GM06990 (cell line): Measurements from ENCODE around the gene ACAD10.
A peak's percentile ranks its signal among the peaks of the same experiment; 100 is the strongest.
"Not testable (repeated sequence)": the region's sequence is repeated elsewhere in the genome, so short reads cannot be mapped to it uniquely, and the experiment has no call there.

Experiments
- DNase-seq: peaks from one replicate; pipeline ENCODE4 v3.0.0-alpha.2; 2011; ENCODE audit not compliant: insufficient read length; ENCODE audit errors: extremely low read depth
- H3K27me3 ChIP-seq: replicated peaks from 2 replicates; pipeline ENCODE4 v1.6.0; 2011; ENCODE audit warnings: low read length; ENCODE audit not compliant: control insufficient read depth, insufficient read depth
- H3K36me3 ChIP-seq: 2 replicates; pipeline ENCODE4 v1.5.1; 2011; ENCODE audit warnings: low read length; ENCODE audit not compliant: control insufficient read depth, insufficient read depth
- H3K4me3 ChIP-seq: replicated peaks from 2 replicates; pipeline ENCODE4 v1.5.1; 2011; ENCODE audit warnings: low read depth, mild to moderate bottlenecking, control low read depth, low read length
- CTCF ChIP-seq: IDR thresholded peaks from 2 replicates; pipeline ENCODE4 v1.5.1; 2011; ENCODE audit warnings: low read length, control low read depth, mild to moderate bottlenecking, inconsistent platforms; ENCODE audit not compliant: insufficient read depth, poor library complexity, severe bottlenecking

Gene ACAD10

GRCh38 chr12:111677186-111677585 is 8.7 kb upstream of the ACAD10 start:
- DNase-seq: no peak
- peaks cover 19% of the 10 kb centered on the region for H3K36me3 ChIP-seq
- no peak for TF ChIP-seq CTCF
- H3K4me3 ChIP-seq: no peak overlapping the region
- no peaks in the 10 kb centered on the region for H3K27me3 ChIP-seq

GRCh38 chr12:111684485-111685198 is 1.2 kb upstream of the ACAD10 start:
- Histone ChIP-seq H3K36me3 (peaks cover 11% of the 10 kb centered on the region), H3K4me3 (peak overlapping the region; percentile 66)
- H3K27me3 ChIP-seq, DNase-seq: not testable (repeated sequence)

GRCh38 chr12:111685322-111685810 is 487 bp upstream of the ACAD10 start:
- Histone ChIP-seq H3K36me3 (peaks cover 11% of the 10 kb centered on the region), H3K4me3 (peak overlapping the region; percentile 66), H3K27me3 (no peaks in the 10 kb centered on the region)
- TF ChIP-seq CTCF: no peak
- no peak for DNase-seq

GRCh38 chr12:111686574-111687105 is 787 bp downstream of the ACAD10 start:
- DNase-seq: no peak
- Histone ChIP-seq H3K36me3 (peaks cover 6% of the 10 kb centered on the region; the same call in 1 of the 2 replicates), H3K27me3 (no peaks in the 10 kb centered on the region), H3K4me3 (peak overlapping the region; percentile 66)
- no peak for TF ChIP-seq CTCF

- Histone ChIP-seq H3K27me3 (no peaks in the 10 kb centered on the region), H3K36me3 (peaks cover 3% of the 10 kb centered on the region; the same call in 1 of the 2 replicates), H3K4me3 (peak overlapping the region; percentile 66)
- TF ChIP-seq CTCF: peak; percentile 58
- no peak for DNase-seq
Measured at GRCh38 chr12:111687255-111687654, 1.4 kb downstream of the ACAD10 start.

GRCh38 chr12:111687952-111688351 is 2.1 kb downstream of the ACAD10 start:
- Histone ChIP-seq H3K36me3 (peaks cover 2% of the 10 kb centered on the region; the same call in 1 of the 2 replicates), H3K4me3 (no peak overlapping the region), H3K27me3 (no peaks in the 10 kb centered on the region)
- DNase-seq: no peak
- no peak for TF ChIP-seq CTCF
